CD8-positive, alpha-beta memory T cell (primary cell): ENCODE results near the gene PCDHB2. TPM values are rescaled to one million over a fixed set of nuclear protein-coding genes. Genes with fewer than 3 reads are reported as not detected.

Experiments
- polyA plus RNA-seq: library from polyadenylated mRNA; unstranded; fragments of 300-500 nt; fragmentation: Illumina TruSeq; gene quantifications from one replicate; pipeline ENCODE4 v1.2.3, GENCODE V29; 2021
- total RNA-seq, 2 experiments: library from RNA; stranded (reverse); gene quantifications; one replicate each; pipeline ENCODE4 v1.2.3, GENCODE V29; 2021

Gene PCDHB2
- total and polyA plus RNA-seq, 3 experiments from 2014 or later = not detected

Other genes starting within 250 kb of the PCDHB2 start
- not detected for gene PCDHA9, start 246.2 kb upstream of the PCDHB2 start, total RNA-seq
- not detected for gene PCDHA9, start 246.2 kb upstream of the PCDHB2 start, polyA plus RNA-seq
- not detected for gene PCDHA10, start 238.7 kb upstream of the PCDHB2 start, total RNA-seq
- not detected for gene PCDHA10, start 238.7 kb upstream of the PCDHB2 start, polyA plus RNA-seq
- not detected for gene PCDHA11, start 225.7 kb upstream of the PCDHB2 start, total RNA-seq
- gene PCDHA11, start 225.7 kb upstream of the PCDHB2 start, polyA plus RNA-seq = not detected
- not detected for gene PCDHA12, start 219.3 kb upstream of the PCDHB2 start, total RNA-seq
- gene PCDHA12, start 219.3 kb upstream of the PCDHB2 start, polyA plus RNA-seq = not detected
- gene PCDHA13, start 212.5 kb upstream of the PCDHB2 start, total RNA-seq = not detected
- gene PCDHA13, start 212.5 kb upstream of the PCDHB2 start, polyA plus RNA-seq = not detected
- gene PCDHAC1, start 168.3 kb upstream of the PCDHB2 start, total RNA-seq = not detected
- not detected for gene PCDHAC1, start 168.3 kb upstream of the PCDHB2 start, polyA plus RNA-seq
- not detected for gene PCDHAC2, start 128.1 kb upstream of the PCDHB2 start, total RNA-seq
- gene PCDHAC2, start 128.1 kb upstream of the PCDHB2 start, polyA plus RNA-seq = not detected
- not detected for gene PCDHB1, start 43.2 kb upstream of the PCDHB2 start, total RNA-seq
- gene PCDHB1, start 43.2 kb upstream of the PCDHB2 start, polyA plus RNA-seq = not detected
- not detected for gene PCDHB3, start 5.9 kb downstream of the PCDHB2 start, total RNA-seq
- not detected for gene PCDHB3, start 5.9 kb downstream of the PCDHB2 start, polyA plus RNA-seq
- not detected for gene PCDHB4, start 27.2 kb downstream of the PCDHB2 start, total RNA-seq
- gene PCDHB4, start 27.2 kb downstream of the PCDHB2 start, polyA plus RNA-seq = not detected
- not detected for gene PCDHB5, start 40.6 kb downstream of the PCDHB2 start, total RNA-seq
- gene PCDHB5, start 40.6 kb downstream of the PCDHB2 start, polyA plus RNA-seq = not detected
- gene PCDHB6, start 55.4 kb downstream of the PCDHB2 start, total RNA-seq = not detected
- gene PCDHB6, start 55.4 kb downstream of the PCDHB2 start, polyA plus RNA-seq = not detected
- gene PCDHB7, start 78.0 kb downstream of the PCDHB2 start, total RNA-seq = not detected
- gene PCDHB7, start 78.0 kb downstream of the PCDHB2 start, polyA plus RNA-seq = not detected
- not detected for gene PCDHB8, start 83.2 kb downstream of the PCDHB2 start, total RNA-seq
- gene PCDHB8, start 83.2 kb downstream of the PCDHB2 start, polyA plus RNA-seq = not detected
- gene PCDHB16, start 87.8 kb downstream of the PCDHB2 start, total RNA-seq = not detected
- gene PCDHB16, start 87.8 kb downstream of the PCDHB2 start, polyA plus RNA-seq = not detected
- not detected for gene PCDHB9, start 92.5 kb downstream of the PCDHB2 start, total RNA-seq
- gene PCDHB9, start 92.5 kb downstream of the PCDHB2 start, polyA plus RNA-seq = not detected
- gene PCDHB10, start 97.7 kb downstream of the PCDHB2 start, total RNA-seq = not detected
- not detected for gene PCDHB10, start 97.7 kb downstream of the PCDHB2 start, polyA plus RNA-seq
- gene PCDHB11, start 105.0 kb downstream of the PCDHB2 start, total RNA-seq = not detected
- not detected for gene PCDHB11, start 105.0 kb downstream of the PCDHB2 start, polyA plus RNA-seq
- gene PCDHB12, start 114.1 kb downstream of the PCDHB2 start, total RNA-seq = not detected
- gene PCDHB12, start 114.1 kb downstream of the PCDHB2 start, polyA plus RNA-seq = not detected
- under 1 TPM in 1 of 2 experiments, not detected in 1; 0.04 TPM for gene PCDHB13, start 119.3 kb downstream of the PCDHB2 start, total RNA-seq
- gene PCDHB13, start 119.3 kb downstream of the PCDHB2 start, polyA plus RNA-seq = not detected
- under 1 TPM in 1 of 2 experiments, not detected in 1; 0.09 TPM for gene PCDHB14, start 128.7 kb downstream of the PCDHB2 start, total RNA-seq
- not detected for gene PCDHB14, start 128.7 kb downstream of the PCDHB2 start, polyA plus RNA-seq
- not detected for gene PCDHB15, start 150.8 kb downstream of the PCDHB2 start, total RNA-seq
- gene PCDHB15, start 150.8 kb downstream of the PCDHB2 start, polyA plus RNA-seq = not detected
- gene SLC25A2, start 209.4 kb downstream of the PCDHB2 start, total RNA-seq = under 1 TPM; 0.31 to 0.35 TPM
- gene SLC25A2, start 209.4 kb downstream of the PCDHB2 start, polyA plus RNA-seq = not detected
- gene TAF7, start 226.2 kb downstream of the PCDHB2 start, total RNA-seq = 10 to 100 TPM; 70.9 to 72.2 TPM
- 196 TPM for gene TAF7, start 226.2 kb downstream of the PCDHB2 start, polyA plus RNA-seq
- gene PCDHGA1, start 235.9 kb downstream of the PCDHB2 start, total RNA-seq = under 1 TPM; 0.07 to 0.09 TPM
- not detected for gene PCDHGA1, start 235.9 kb downstream of the PCDHB2 start, polyA plus RNA-seq
- gene PCDHGA2, start 244.1 kb downstream of the PCDHB2 start, total RNA-seq = under 1 TPM in 1 of 2 experiments, not detected in 1; 0.07 TPM
- gene PCDHGA2, start 244.1 kb downstream of the PCDHB2 start, polyA plus RNA-seq = not detected
- not detected for gene PCDHGA3, start 249.2 kb downstream of the PCDHB2 start, total RNA-seq
- gene PCDHGA3, start 249.2 kb downstream of the PCDHB2 start, polyA plus RNA-seq = not detected